ENCODE measurements around the gene CCDC158.
"Not testable (repeated sequence)": the region's sequence is repeated elsewhere in the genome, so short reads cannot be mapped to it uniquely, and the experiment has no call there.

The CCDC158 gene

GRCh38 chr4:76311896-76312331 lies 109.0 kb downstream of the CCDC158 start:
- DNase-seq (ENCODE audit: low spot score): no peak

DNA sequence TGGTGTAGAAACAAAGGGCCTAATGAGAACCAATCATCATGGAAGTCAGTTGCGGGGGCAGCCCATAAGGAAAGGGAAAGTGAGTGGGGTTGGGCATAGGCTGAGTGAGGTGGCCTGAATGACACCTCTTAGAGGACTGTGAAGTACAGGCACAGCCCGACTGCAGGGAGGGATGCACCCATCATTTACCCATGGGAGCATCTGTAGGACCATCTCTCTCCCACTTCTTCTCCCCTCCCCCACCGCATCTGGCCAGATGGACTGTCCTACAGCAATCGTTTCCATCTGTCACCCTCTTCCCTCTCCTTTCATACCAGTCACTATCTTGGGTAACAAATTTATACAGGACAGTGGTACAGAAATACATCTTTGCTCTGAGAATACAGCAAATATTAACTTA lies 110.3 kb downstream of the CCDC158 start:
- no peak for DNase-seq (ENCODE audit: low spot score)

DNA sequence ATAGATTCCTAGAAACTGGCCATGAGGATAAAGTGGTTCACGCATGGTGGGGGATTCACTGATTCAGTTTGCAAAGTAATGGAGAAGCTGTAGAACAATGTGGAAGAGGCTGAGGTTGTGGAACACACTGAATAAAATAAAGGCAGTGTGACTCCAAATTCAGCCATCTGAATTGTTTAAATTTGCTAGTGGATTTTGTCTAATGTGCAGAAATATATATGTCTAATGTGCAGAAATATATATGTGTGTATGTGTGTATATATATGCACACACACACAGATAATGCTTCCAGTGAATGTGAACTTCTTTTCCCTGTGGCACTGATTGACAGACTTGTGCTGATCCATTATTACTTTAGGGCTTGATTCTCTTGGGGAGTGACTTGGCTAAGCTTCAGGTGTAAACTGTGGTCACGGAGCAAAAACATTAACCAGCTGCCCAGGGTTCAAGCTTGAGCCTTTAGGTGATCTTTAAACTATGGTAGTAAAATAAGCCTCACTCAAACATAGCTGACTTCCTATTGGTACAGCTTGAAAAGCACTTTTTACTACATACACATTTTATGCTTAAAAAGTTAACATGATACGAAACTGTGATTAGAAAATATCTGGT lies 110.9 kb downstream of the CCDC158 start:
- no peak for DNase-seq (ENCODE audit: low spot score)

DNA sequence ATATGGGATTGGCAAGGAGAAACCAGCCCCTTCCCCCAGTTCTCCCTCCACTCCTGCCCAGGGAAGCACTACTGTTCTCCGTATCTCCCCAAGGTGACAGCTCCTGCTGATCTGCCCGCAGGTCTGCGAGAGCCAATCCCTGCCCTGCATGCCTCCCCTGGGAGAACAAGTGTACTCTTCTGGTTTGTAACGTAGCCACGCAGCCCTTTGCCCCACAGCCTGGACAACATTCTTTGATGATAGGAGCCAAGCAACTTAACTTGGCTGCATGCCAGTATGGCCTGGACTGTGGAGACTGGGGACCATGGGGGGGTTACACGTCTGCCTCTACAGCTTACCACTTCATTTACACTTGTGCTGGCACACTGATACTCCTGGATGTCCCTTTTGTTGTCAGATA lies 112.4 kb downstream of the CCDC158 start:
- no peak for DNase-seq (ENCODE audit: low spot score)

DNA sequence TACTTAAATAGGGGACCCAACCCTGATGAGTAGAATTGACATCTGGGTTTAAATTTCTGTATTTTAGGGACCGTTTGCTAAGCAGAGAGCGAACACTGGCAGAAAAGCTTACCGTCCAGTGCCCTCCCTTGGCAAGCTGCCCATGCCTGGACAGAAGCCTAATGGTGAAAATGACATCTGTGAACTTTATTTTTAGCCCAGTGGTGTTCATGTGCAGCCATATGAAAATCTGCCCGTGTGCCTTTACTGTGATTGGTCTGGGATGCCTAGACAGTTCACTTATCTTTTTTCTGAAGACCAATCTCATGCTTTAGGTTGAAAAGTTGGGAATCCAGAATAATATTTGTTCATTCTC lies 113.3 kb downstream of the CCDC158 start:
- no peak for DNase-seq (ENCODE audit: low spot score)

- DNase-seq (ENCODE audit: low spot score): peak; percentile 86
Observed at GRCh38 chr4:76306882-76307659, 113.9 kb downstream of the CCDC158 start.

DNA sequence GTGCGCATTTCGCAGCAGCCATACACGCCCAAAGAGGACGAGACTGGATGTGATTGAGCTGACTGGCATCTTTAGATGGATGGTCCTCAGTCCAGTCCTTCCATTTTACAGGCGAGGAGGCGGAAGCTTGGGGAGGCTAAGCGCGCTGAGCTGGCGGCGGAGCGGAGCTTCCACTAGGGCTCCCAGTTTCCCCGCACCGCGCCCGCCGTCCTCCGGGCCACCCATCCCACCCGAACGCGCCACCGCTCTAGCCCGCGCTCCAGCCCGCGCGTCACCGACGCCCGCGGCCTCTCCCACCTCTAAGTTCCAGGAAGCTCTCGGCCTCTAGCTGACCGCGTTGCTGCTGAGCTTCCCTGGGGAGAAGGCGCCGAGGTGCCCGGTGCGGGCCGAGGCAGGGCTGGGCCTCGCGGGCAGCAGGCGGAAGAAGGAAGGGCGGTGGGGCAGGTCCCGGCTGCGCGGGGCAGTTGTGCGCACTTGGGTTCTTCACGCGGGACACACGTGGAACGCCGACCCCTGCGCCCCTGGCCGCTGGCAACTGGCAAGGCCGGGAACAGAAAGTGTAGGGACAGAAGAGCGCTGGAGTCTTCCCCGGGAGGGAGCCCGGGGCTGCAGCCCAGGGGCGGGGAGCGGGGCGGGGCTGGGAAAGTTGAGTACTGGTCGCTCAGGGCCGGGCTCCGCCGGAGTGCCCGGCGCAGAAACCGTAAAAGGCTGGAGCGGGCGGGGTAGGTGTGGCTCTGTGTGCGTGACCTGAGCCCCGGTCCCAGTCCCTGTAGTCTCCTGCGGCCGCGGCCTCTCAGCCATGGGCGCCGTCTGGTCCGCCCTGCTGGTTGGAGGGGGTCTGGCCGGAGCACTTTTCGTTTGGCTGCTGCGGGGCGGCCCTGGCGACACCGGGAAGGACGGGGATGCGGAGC lies 114.7 kb downstream of the CCDC158 start, which contains the start of gene STBD1:
TSS of gene STBD1 (plus strand) at position 763 of the 911 bp plus-strand sequence. CDS start at position 800, 37 bp downstream.
- DNase-seq (ENCODE audit: low spot score): peak; percentile 90

GRCh38 chr4:76305033-76305687 lies 115.8 kb downstream of the CCDC158 start:
- DNase-seq (ENCODE audit: low spot score): no peak

- no peak for DNase-seq (ENCODE audit: low spot score)
Observed at GRCh38 chr4:76302826-76303438, 118.0 kb downstream of the CCDC158 start.

DNA sequence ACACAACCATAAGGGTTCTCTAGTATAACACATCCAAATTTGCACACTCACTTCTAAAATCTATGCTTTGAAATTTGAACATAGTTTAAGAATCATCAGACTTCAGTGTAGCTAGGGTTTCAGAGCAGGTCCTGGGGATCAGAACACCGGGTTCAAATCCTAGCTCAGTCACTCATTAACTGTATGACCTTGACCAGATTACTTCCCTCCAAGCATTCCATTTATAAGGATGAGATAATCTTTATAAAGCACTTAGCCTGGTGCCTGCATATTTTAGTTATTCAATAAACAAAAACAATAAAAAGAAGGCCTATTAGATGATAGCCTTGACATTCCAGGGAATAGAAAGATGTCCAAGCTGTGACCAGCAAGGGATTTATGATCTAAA lies 119.2 kb downstream of the CCDC158 start:
- DNase-seq (ENCODE audit: low spot score): no peak

- DNase-seq (ENCODE audit: low spot score): peak; percentile 23
Observed at GRCh38 chr4:76301068-76301774, 119.7 kb downstream of the CCDC158 start.

- DNase-seq (ENCODE audit: low spot score): no peak
Observed at GRCh38 chr4:76300012-76300411, 120.9 kb downstream of the CCDC158 start.

DNA sequence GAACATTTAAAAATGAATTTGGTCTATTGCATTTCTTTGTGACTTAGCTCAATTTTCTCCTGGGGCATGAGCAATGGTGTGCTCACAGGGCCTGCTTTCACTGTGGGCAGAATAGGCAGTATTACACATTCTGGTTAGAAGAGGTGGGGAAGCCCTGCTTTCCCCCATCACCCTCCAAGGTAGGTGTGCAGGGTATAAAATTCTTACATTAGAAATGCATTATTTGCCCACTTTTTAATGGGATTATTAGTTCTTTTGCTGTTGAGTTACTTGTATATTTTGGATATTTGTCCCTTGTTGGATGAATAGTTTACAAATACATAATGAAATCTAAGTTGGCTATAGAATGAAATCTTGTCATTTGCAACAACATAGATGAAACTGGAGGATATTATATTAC lies 122.7 kb downstream of the CCDC158 start:
- no peak for DNase-seq (ENCODE audit: low spot score)

DNA sequence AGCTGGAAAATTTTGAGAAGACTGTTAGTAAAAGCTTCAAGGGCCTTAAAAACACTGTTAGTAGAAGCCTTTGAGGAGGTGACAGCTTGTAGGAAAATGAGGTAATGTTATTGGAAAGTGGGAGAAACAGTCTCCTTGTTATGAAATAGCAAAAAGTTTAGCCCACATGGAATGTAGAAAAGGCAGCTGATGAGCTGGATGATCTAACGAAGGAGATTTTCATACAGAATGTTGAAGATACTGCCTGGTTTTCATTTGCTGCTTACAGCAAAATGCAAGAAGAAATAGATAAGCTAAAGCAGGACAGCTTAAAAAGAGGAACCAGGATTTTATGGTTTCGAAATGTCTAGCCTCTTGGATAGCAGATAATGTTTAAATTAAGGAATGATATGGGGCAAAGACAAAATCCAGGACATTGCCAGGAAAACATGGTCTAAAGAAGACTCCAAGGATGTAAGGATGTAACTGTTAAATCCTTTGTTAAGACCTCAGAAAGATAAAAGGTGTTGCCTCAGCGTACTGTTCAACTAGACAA lies 124.6 kb downstream of the CCDC158 start:
- no peak for DNase-seq (ENCODE audit: low spot score)

GRCh38 chr4:76293772-76294171 lies 127.2 kb downstream of the CCDC158 start:
- no peak for DNase-seq (ENCODE audit: low spot score)

DNA sequence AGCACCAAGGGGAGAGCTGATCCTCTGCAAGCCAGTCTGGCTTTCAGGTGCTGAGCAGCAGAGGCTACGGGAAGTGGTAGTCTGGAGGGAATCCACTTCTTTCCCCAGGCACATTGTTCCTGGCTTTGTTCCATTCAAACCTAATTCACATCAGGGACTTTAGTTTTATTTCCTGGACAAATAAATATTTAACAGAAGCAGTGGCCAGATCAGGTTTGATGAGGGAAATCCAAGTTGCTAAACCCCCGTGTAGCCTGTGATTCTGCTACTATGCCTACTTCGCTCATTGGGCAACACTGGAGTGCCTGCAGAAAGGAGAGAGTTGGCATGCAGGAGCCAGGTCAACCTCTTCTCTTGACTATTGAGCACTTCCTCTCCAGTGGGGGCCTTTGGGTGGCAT lies 128.2 kb downstream of the CCDC158 start:
- no peak for DNase-seq (ENCODE audit: low spot score)

DNA sequence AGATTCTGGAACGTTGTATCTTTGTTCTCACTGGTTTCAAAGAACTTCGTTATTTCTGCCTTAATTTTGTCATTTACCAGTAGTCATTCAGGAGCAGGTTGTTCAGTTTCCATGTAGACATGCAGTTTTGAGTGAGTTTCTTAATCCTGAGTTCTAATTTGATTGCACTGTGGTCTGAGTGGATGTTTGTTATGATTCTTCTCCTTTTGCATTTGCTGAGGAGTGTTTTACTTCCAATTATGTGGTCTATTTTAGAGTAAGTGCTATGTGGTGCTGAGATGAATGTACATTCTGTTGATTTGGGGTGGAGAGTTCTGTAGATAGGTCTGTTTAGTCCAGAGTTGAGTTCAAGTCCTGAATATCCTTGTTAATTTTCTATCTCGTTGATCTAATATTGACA lies 133.1 kb downstream of the CCDC158 start:
- not testable (repeated sequence) for DNase-seq (ENCODE audit: low spot score)

DNA sequence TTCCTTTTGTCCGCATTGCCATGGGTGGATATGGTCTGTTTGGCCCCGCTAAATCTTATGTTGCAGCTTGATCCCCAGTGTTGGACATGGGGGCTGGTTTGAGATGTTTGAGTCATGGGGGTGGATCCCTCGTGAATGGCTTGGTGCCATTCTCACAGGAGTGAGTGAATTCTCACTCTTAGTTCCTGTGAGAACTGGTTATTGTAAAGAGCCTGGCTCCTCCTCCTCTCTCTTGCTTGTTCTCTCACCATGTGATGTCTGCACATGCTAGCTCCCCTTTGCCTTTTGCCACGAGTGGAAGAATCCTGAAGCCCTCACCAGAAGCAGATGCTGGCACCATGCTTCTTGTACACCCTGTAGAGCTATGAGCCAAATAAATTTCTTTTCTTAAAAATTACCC lies 137.0 kb downstream of the CCDC158 start:
- no peak for DNase-seq (ENCODE audit: low spot score)

GRCh38 chr4:76282941-76283689 lies 137.8 kb downstream of the CCDC158 start:
- no peak for DNase-seq (ENCODE audit: low spot score)

GRCh38 chr4:76281594-76281993 lies 139.3 kb downstream of the CCDC158 start:
- not testable (repeated sequence) for DNase-seq (ENCODE audit: low spot score)
